CD4-positive, CD25-positive, alpha-beta regulatory T cell (primary cell): ENCODE results near the gene PCDHGC5. TPM values are rescaled to one million over a fixed set of nuclear protein-coding genes. Genes with fewer than 3 reads are reported as not detected.

Experiments
- ATAC-seq, 2 donors: fragments of 150-1000 bp; cut with Tn5 transposase; one replicate each; pipeline ENCODE4 v1.10.0; 2021; ENCODE audit warnings: low read depth in 2 of 2, moderate number of reproducible peaks in 2 of 2, moderate library complexity in 1 of 2
- DNase-seq, 3 donors: peaks; one replicate each; pipeline versions ENCODE4 v3.0.0 to v3.0.0-alpha.2; 2012 to 2022; ENCODE audit warnings: mixed read lengths in 1 of 3
- H3K27ac ChIP-seq: one replicate; pipeline ENCODE4 v1.7.0; 2013; ENCODE audit warnings: mild to moderate bottlenecking, low read length; ENCODE audit not compliant: insufficient read depth, poor library complexity, severe bottlenecking
- H3K27me3 ChIP-seq: one replicate; pipeline ENCODE4 v1.7.0; 2013; ENCODE audit warnings: low read length; ENCODE audit not compliant: control insufficient read depth, insufficient read depth
- H3K36me3 ChIP-seq: one replicate; pipeline ENCODE4 v1.7.0; 2013; ENCODE audit warnings: mild to moderate bottlenecking, low read length, moderate library complexity; ENCODE audit not compliant: control insufficient read depth, insufficient read depth
- H3K4me1 ChIP-seq: 2 replicates; pipeline ENCODE4 v1.7.0; 2013; ENCODE audit warnings: mild to moderate bottlenecking, low read length; ENCODE audit not compliant: insufficient read depth, control insufficient read depth, poor library complexity, severe bottlenecking
- H3K4me3 ChIP-seq: one replicate; pipeline ENCODE4 v1.7.0; 2013; ENCODE audit warnings: low read depth, mild to moderate bottlenecking, low read length, moderate library complexity
- H3K9me3 ChIP-seq, 2 experiments: 1 replicate in 1 of 2; 2 replicates in 1 of 2; pipeline ENCODE4 v1.7.0; 2013; ENCODE audit warnings: low read length in 2 of 2, mild to moderate bottlenecking in 1 of 2, moderate library complexity in 1 of 2; ENCODE audit not compliant: control insufficient read depth in 2 of 2
- H3K27ac Mint-ChIP-seq, 3 donors: one replicate each; pipeline ENCODE4 v1.8.0; 2020 to 2022; ENCODE audit warnings: mild to moderate bottlenecking in 3 of 3, mixed read lengths in 3 of 3, moderate library complexity in 2 of 3
- H3K27me3 Mint-ChIP-seq: one replicate; pipeline ENCODE4 v1.8.0; 2022; ENCODE audit warnings: mild to moderate bottlenecking, mixed read lengths
- H3K36me3 Mint-ChIP-seq: one replicate; pipeline ENCODE4 v1.8.0; 2020; ENCODE audit warnings: mixed read lengths
- H3K4me1 Mint-ChIP-seq, 4 donors: one replicate each; pipeline ENCODE4 v1.8.0; 2020 to 2022; ENCODE audit warnings: mixed read lengths in 4 of 4, mild to moderate bottlenecking in 1 of 4
- H3K4me3 Mint-ChIP-seq, 4 donors: one replicate each; pipeline ENCODE4 v1.8.0; 2020 to 2022; ENCODE audit warnings: mild to moderate bottlenecking in 4 of 4, mixed read lengths in 4 of 4, moderate library complexity in 3 of 4
- H3K9me3 Mint-ChIP-seq, 7 donors: one replicate each; pipeline ENCODE4 v1.8.0; 2020 to 2022; ENCODE audit warnings: mixed read lengths in 7 of 7, mild to moderate bottlenecking in 3 of 7, moderate library complexity in 2 of 7
- polyA plus RNA-seq, 4 donors: library from polyadenylated mRNA; unstranded; fragments of 300-500 nt; fragmentation: Illumina TruSeq; gene quantifications; one replicate each; pipeline ENCODE4 v1.2.3, GENCODE V29; 2021
- total RNA-seq: library from RNA; stranded (reverse); gene quantifications from one replicate; pipeline ENCODE4 v1.2.3, GENCODE V29; 2022

The PCDHGC5 gene
- total and polyA plus RNA-seq, 5 donors from 2014 or later, result not detected

DNA sequence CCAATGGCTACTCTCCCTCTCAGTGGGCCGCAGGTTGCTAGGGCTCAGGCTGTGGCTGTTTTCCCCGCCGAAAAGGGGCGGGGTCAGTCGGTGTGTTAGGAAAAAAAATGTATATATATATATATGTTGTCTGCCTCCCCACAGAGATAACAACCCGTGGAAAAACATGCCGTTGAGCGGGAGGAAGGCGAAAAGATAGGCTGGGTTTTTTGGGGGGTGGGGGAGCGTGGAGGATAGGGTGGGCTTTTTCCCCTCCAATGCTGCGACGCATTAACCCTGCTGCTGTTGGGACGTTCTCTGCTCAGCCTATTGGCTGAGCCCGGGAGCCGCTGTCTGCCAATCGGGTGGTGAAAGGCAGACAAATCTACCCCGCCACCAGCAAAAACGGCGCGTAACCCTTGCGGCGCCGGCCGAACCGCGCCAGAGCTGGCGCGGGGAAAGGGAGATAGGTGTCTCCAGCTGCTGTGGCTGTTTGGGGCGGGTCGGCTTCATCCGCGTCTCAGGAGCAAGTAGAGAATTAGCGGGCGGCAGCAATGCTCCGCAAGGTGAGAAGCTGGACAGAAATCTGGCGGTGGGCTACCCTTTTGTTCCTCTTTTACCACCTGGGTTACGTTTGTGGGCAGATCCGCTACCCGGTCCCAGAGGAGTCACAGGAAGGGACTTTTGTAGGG lies 4.1 kb upstream of the PCDHGC5 start, which contains the start of gene PCDHGC4:
Gene PCDHGC4 (plus strand): TSS at position 390 of the 671 bp plus-strand sequence. CDS start 144 bp downstream, at position 534.
- no peak within 1 kb of the TSS for H3K4me3 ChIP-seq
- H3K9me3 ChIP-seq, result no peaks in the 10 kb centered on the region
- no peak within 1 kb of the TSS for H3K27ac ChIP-seq
- ATAC-seq (no peak), DNase-seq (no peak)
- H3K36me3 Mint-ChIP-seq, result no peaks in the 10 kb centered on the region
- H3K36me3 ChIP-seq, result no peaks in the 10 kb centered on the region
- peaks cover 85% of the 10 kb centered on the region for H3K27me3 Mint-ChIP-seq
- H3K9me3 Mint-ChIP-seq, result peaks cover 0 to 2% (median 0%) of the 10 kb centered on the region in 7 donors
- H3K27ac Mint-ChIP-seq, result no peak within 1 kb of the TSS
- peak within 1 kb of the TSS in 2 of 4 donors; percentile 34 to 41 for H3K4me3 Mint-ChIP-seq
- H3K27me3 ChIP-seq, result peaks cover 35% of the 10 kb centered on the region
- H3K4me1 Mint-ChIP-seq, result peaks cover 0 to 12% (median 5%) of the 10 kb centered on the region in 4 donors
- H3K4me1 ChIP-seq, result peaks cover 4% of the 10 kb centered on the region

DNA sequence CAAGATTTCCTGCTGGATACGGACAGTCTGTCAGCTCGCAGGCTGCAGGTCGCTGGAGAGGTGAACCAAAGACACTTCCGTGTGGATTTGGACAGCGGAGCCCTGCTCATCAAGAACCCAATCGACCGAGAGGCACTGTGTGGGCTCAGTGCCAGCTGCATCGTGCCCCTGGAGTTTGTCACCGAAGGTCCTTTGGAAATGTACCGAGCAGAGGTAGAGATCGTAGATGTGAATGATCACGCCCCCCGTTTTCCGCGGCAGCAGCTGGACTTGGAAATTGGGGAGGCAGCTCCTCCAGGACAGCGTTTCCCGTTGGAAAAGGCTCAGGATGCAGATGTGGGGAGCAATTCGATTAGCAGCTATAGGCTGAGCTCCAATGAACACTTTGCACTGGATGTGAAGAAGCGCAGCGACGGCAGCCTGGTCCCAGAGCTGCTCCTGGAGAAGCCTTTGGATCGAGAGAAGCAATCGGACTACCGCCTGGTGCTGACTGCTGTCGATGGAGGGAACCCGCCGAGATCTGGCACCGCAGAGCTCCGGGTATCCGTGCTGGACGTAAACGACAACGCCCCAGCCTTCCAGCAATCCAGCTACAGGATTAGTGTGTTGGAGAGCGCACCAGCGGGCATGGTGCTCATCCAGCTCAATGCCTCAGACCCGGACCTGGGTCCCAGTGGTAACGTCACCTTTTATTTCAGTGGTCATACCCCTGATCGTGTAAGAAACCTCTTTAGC lies 3.4 kb upstream of the PCDHGC5 start:
- Histone ChIP-seq H3K9me3 (no peaks in the 10 kb centered on the region), H3K4me1 (peaks cover 4% of the 10 kb centered on the region), H3K27ac (no peak overlapping the region), H3K36me3 (no peaks in the 10 kb centered on the region), H3K4me3 (no peak overlapping the region), H3K27me3 (peaks cover 36% of the 10 kb centered on the region)
- Mint-ChIP-seq H3K36me3 (no peaks in the 10 kb centered on the region), H3K27ac (no peak overlapping the region), H3K9me3 (peaks cover 0 to 2% (median 0%) of the 10 kb centered on the region in 7 donors), H3K27me3 (peaks cover 82% of the 10 kb centered on the region), H3K4me1 (peaks cover 0 to 12% (median 5%) of the 10 kb centered on the region in 4 donors), H3K4me3 (peak overlapping the region in 2 of 4 donors; percentile 22 to 41)
- DNase-seq (no peak), ATAC-seq (no peak)

DNA sequence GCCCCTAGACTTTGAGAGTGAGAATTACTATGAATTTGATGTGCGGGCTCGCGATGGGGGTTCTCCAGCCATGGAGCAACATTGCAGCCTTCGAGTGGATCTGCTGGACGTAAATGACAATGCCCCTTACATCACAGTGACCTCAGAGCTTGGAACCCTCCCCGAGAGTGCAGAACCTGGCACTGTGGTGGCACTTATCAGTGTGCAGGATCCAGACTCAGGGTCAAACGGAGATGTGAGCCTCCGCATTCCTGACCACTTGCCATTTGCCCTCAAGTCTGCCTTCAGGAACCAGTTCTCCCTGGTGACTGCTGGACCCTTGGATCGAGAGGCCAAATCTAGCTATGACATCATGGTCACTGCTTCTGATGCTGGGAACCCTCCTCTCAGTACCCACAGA lies 2.8 kb upstream of the PCDHGC5 start:
- ATAC-seq (no peak), DNase-seq (no peak)
- Mint-ChIP-seq H3K4me3 (no peak overlapping the region), H3K27ac (no peak overlapping the region), H3K9me3 (peaks cover 0 to 2% (median 0%) of the 10 kb centered on the region in 7 donors), H3K27me3 (peaks cover 82% of the 10 kb centered on the region), H3K36me3 (no peaks in the 10 kb centered on the region), H3K4me1 (peaks cover 0 to 15% (median 5%) of the 10 kb centered on the region in 4 donors)
- Histone ChIP-seq H3K9me3 (no peaks in the 10 kb centered on the region), H3K4me1 (peaks cover 4% of the 10 kb centered on the region), H3K27ac (no peak overlapping the region), H3K27me3 (peaks cover 39% of the 10 kb centered on the region), H3K4me3 (no peak overlapping the region), H3K36me3 (no peaks in the 10 kb centered on the region)

DNA sequence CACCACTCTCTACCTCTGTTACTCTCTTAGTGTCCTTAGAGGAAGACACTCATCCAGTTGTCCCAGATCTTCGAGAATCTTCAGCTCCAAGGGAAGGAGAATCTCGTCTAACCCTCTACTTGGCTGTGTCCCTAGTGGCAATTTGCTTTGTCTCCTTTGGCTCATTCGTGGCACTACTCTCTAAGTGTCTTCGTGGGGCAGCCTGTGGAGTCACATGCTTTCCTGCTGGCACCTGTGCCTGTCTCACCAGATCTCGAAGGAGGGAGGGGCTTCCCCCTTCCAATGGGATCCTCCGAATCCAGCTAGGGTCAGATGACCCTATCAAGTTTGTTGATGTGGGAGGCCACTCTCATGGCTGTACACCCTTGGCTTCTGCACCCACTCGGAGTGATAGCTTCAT lies 1.8 kb upstream of the PCDHGC5 start:
- Mint-ChIP-seq H3K27ac (no peak overlapping the region), H3K27me3 (peaks cover 83% of the 10 kb centered on the region), H3K4me3 (no peak overlapping the region), H3K9me3 (peaks cover 0 to 2% (median 0%) of the 10 kb centered on the region in 7 donors), H3K4me1 (peaks cover 0 to 20% (median 5%) of the 10 kb centered on the region in 4 donors), H3K36me3 (no peaks in the 10 kb centered on the region)
- ATAC-seq (no peak), DNase-seq (no peak)
- Histone ChIP-seq H3K27ac (no peak overlapping the region), H3K4me1 (peaks cover 4% of the 10 kb centered on the region), H3K36me3 (no peaks in the 10 kb centered on the region), H3K4me3 (no peak overlapping the region), H3K9me3 (no peaks in the 10 kb centered on the region), H3K27me3 (peaks cover 40% of the 10 kb centered on the region)

DNA sequence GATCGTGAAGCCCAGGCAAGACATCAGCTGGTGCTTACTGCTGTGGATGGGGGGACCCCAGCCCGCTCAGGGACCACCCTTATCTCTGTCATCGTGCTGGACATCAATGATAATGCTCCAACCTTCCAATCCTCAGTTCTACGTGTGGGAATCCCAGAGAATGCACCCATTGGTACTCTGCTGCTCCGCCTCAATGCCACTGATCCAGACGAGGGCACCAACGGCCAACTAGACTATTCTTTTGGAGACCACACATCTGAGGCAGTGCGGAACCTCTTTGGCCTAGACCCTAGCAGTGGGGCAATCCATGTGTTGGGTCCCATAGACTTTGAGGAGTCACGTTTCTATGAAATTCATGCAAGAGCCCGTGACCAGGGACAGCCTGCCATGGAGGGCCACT lies 960 bp downstream of the PCDHGC5 start:
- Histone ChIP-seq H3K4me3 (no peak overlapping the region), H3K4me1 (no peaks in the 10 kb centered on the region), H3K27ac (no peak overlapping the region), H3K9me3 (no peaks in the 10 kb centered on the region), H3K36me3 (no peaks in the 10 kb centered on the region), H3K27me3 (peaks cover 38% of the 10 kb centered on the region)
- ATAC-seq (no peak), DNase-seq (no peak)
- Mint-ChIP-seq H3K9me3 (peaks cover 0 to 1% (median 0%) of the 10 kb centered on the region in 7 donors), H3K4me1 (peaks cover 0 to 23% (median 0%) of the 10 kb centered on the region in 4 donors), H3K36me3 (no peaks in the 10 kb centered on the region), H3K27me3 (peaks cover 82% of the 10 kb centered on the region), H3K4me3 (no peak overlapping the region), H3K27ac (no peak overlapping the region)

- H3K27ac Mint-ChIP-seq, result no peak overlapping the region
- H3K9me3 ChIP-seq, result no peaks in the 10 kb centered on the region
- no peaks in the 10 kb centered on the region for H3K36me3 ChIP-seq
- peaks cover 0 to 1% (median 0%) of the 10 kb centered on the region in 7 donors for H3K9me3 Mint-ChIP-seq
- DNase-seq (no peak), ATAC-seq (no peak)
- no peaks in the 10 kb centered on the region for H3K4me1 ChIP-seq
- peaks cover 36% of the 10 kb centered on the region for H3K27me3 ChIP-seq
- H3K36me3 Mint-ChIP-seq, result no peaks in the 10 kb centered on the region
- H3K4me3 Mint-ChIP-seq, result no peak overlapping the region
- peaks cover 79% of the 10 kb centered on the region for H3K27me3 Mint-ChIP-seq
- peaks cover 0 to 20% (median 0%) of the 10 kb centered on the region in 4 donors for H3K4me1 Mint-ChIP-seq
- H3K4me3 ChIP-seq, result no peak overlapping the region
- H3K27ac ChIP-seq, result no peak overlapping the region
Measured at GRCh38 chr5:141490271-141490670, 1.4 kb downstream of the PCDHGC5 start.

DNA sequence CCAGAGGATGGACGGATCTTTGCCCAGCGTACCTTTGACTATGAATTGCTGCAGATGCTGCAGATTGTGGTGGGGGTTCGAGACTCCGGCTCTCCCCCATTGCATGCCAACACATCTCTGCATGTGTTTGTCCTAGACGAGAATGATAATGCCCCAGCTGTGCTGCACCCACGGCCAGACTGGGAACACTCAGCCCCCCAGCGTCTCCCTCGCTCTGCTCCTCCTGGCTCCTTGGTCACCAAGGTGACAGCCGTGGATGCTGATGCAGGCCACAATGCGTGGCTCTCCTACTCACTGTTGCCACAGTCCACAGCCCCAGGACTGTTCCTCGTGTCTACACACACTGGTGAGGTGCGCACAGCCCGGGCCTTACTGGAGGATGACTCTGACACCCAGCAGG lies 1.9 kb downstream of the PCDHGC5 start:
- Histone ChIP-seq H3K9me3 (no peaks in the 10 kb centered on the region), H3K27ac (no peak overlapping the region), H3K36me3 (no peaks in the 10 kb centered on the region), H3K4me3 (no peak overlapping the region), H3K4me1 (no peaks in the 10 kb centered on the region), H3K27me3 (peaks cover 34% of the 10 kb centered on the region)
- ATAC-seq (no peak), DNase-seq (no peak)
- no peak overlapping the region for H3K4me3 Mint-ChIP-seq
- no peaks in the 10 kb centered on the region for H3K36me3 Mint-ChIP-seq
- H3K27ac Mint-ChIP-seq, result no peak overlapping the region
- peaks cover 0 to 4% (median 0%) of the 10 kb centered on the region in 7 donors for H3K9me3 Mint-ChIP-seq
- H3K27me3 Mint-ChIP-seq, result peaks cover 79% of the 10 kb centered on the region
- H3K4me1 Mint-ChIP-seq, result peaks cover 0 to 22% (median 1%) of the 10 kb centered on the region in 4 donors
